Astrocyte of the spinal cord (primary cell): Measurements from ENCODE around the gene CD74.

Source experiments
- DNase-seq: peaks from one replicate; pipeline ENCODE4 v3.0.0; 2011; ENCODE audit warnings: low read depth, low spot score
- H3K4me3 ChIP-seq: 2 replicates; pipeline ENCODE4 v1.5.1; 2011; ENCODE audit warnings: low read depth, mild to moderate bottlenecking, low read length, moderate library complexity
- in situ Hi-C: cut with HindIII; loops from 2 replicates; pipeline ENCODE4 v1.10.0; 2017; ENCODE audit warnings: low sequenced_read_pairs
- TF ChIP-seq, protein P1 (sequence below): IDR thresholded peaks from 2 replicates; pipeline ENCODE4 v1.5.1; 2012; ENCODE audit warnings: low read depth, mild to moderate bottlenecking, low read length, inconsistent platforms

CD74 gene

GRCh38 chr5:150412319-150413175 is at the start of gene CD74:
TSS of gene CD74 (minus strand) at chr5:150412910. CDS start at chr5:150412749, 161 bp downstream.
- peak; percentile 33 for DNase-seq
- in situ Hi-C loops = no loop called here
- TF ChIP-seq, protein P1, sequence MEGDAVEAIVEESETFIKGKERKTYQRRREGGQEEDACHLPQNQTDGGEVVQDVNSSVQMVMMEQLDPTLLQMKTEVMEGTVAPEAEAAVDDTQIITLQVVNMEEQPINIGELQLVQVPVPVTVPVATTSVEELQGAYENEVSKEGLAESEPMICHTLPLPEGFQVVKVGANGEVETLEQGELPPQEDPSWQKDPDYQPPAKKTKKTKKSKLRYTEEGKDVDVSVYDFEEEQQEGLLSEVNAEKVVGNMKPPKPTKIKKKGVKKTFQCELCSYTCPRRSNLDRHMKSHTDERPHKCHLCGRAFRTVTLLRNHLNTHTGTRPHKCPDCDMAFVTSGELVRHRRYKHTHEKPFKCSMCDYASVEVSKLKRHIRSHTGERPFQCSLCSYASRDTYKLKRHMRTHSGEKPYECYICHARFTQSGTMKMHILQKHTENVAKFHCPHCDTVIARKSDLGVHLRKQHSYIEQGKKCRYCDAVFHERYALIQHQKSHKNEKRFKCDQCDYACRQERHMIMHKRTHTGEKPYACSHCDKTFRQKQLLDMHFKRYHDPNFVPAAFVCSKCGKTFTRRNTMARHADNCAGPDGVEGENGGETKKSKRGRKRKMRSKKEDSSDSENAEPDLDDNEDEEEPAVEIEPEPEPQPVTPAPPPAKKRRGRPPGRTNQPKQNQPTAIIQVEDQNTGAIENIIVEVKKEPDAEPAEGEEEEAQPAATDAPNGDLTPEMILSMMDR = no peak
- no peak within 1 kb of the TSS for H3K4me3 ChIP-seq

- in situ Hi-C loops = no loop called here
- TF ChIP-seq, protein P1 = no peak
- no peak for DNase-seq
- H3K4me3 ChIP-seq = no peak overlapping the region
These were observed 48.5 kb upstream of the CD74 start for GRCh38 chr5:150461231-150461630.

DNA sequence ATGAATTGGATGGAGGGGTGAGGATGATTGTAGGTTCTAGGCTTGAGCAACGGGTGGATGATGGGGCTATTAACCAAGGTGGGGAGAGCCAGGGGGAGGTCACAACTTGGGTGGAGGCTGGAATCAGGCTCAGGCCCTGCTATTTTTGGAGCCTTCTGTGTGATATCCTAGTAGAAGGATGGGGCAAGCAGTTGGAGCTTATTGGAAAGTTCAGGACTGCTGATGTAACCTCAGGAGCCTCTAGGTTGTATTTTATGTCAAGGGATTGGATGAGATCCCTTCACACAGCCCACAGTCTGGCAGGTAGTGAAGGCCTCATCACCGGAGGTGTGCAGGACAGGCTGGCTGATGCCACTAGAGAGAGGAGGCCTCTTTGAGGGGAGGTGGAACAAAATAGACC is 48.1 kb upstream of the CD74 start:
- no peak overlapping the region for H3K4me3 ChIP-seq
- TF ChIP-seq, protein P1 = no peak
- in situ Hi-C loops = no loop called here
- DNase-seq = no peak

GRCh38 chr5:150458802-150459557 is 46.3 kb upstream of the CD74 start:
- DNase-seq = peak; percentile 52
- TF ChIP-seq, protein P1 = peak; percentile 84
- H3K4me3 ChIP-seq = no peak overlapping the region
- in situ Hi-C loops = no loop called here

DNA sequence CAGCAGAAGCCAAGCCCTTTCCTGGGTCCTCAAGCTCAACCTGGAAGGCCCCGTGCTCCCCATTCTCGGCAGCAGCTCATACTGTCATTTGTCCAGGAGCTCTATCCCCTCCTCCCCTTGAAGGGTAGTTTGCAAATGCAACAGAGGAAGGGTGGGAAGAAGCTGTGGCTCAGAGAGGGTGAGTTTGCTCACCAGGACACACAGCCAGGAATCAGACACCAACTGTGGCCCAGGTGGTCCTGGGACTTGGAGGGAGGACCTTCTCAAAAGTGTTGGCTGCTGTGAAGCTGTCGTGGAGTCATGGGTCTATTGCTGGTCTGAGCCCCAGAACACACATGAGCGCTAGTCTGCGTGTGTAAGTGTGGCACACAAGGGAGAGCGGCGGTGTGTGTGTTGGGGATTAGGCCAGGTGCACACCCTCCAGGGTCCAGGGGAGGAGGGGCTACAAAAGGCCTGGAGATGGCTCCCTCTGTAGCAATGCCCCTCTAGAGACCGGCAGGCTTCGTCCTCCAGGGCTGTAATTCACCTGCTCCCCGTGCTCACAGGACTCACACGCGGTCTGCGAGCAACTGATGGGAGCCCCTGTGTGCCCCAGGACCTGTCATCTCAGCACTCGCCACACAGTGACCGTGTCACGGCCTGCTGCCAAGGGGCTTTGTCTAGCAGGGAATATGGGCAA is 45.0 kb upstream of the CD74 start:
- DNase-seq = no peak
- in situ Hi-C loops = no loop called here
- no peak overlapping the region for H3K4me3 ChIP-seq
- TF ChIP-seq, protein P1 = no peak

DNA sequence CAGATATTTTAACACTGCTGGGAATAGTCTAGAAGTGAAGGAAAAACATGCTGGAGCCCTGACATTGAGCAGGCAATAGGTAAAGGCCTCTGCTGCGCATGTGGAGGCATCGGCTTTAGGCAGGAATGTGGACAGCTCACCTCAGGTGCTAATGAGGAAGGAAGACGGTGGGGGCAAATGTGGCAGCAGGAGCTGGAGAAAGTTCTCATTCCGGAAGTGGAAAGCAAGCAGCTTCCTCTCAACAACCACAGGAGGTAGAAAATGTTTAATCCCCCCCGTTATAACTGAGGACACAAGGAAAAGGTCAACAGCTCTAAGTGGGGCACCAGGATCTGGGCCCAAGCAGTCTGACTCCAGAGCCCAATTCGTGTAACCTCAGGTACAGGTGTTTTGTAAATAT is 44.4 kb upstream of the CD74 start:
- no peak overlapping the region for H3K4me3 ChIP-seq
- TF ChIP-seq, protein P1 = no peak
- DNase-seq = no peak
- in situ Hi-C loops = no loop called here
